NT2/D1 (cell line): Measurements from ENCODE around the gene GCK.

ENCODE experiments used
- SUZ12 ChIP-seq: IDR thresholded peaks from 2 replicates; pipeline ENCODE4 v1.6.1; 2011; ENCODE audit not compliant: insufficient read length, insufficient read depth; ENCODE audit errors: extremely low read depth
- YY1 ChIP-seq: IDR thresholded peaks from 2 replicates; pipeline ENCODE4 v1.6.1; 2011; ENCODE audit not compliant: insufficient read length, insufficient read depth
- ZNF274 ChIP-seq: IDR thresholded peaks from 2 replicates; pipeline ENCODE4 v1.6.1; 2011; ENCODE audit warnings: mild to moderate bottlenecking, low read depth, low read length

DNA sequence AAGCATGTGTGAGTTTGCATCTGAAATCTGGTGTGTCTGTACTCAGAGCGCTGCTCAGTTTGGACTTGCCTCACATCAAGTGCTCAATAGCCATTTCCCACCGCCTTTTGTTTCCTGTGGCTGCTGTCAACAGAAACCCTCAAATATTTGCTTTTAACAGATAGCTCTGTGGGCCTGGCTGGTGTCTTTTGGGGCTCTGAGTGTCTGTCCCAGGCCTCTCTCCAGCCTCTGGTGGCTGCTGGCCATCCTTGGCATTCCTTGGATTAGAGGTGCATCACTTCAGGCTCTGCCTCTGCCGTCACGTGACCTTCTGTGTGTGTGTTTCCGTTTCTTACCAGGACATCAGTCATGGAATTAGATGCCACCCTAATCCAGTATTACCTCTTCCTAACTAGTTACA is 20.9 kb upstream of the GCK start:
- no peak for TF ChIP-seq ZNF274
- no peak for TF ChIP-seq YY1
- TF ChIP-seq SUZ12 = no peak
